Activated naive CD8-positive, alpha-beta T cell treated with anti-CD3 and anti-CD28 coated beads, Interleukin-2, amount 10 ng/mL, durations not matched to agents 7 days and 5 days (primary cell): Measurements from ENCODE around the gene KRT76. TPM values are rescaled to one million over a fixed set of nuclear protein-coding genes. Genes with fewer than 3 reads are reported as not detected.

Experiments used
- ATAC-seq: fragments of 150-1000 bp; cut with Tn5 transposase; one replicate; pipeline ENCODE4 v1.10.0; 2021; ENCODE audit warnings: low read depth, moderate library complexity
- POLR2A ChIA-PET: fragments of 350-600 bp; sonication (Branson Sonifier 250); formaldehyde crosslinking; loops from one replicate; lab custom pipeline; 2021; ENCODE audit warnings: antibody characterized with exemption; lab: Charles Lee
- DNase-seq: peaks from one replicate; pipeline ENCODE4 v3.0.0; 2021
- H3K27ac Mint-ChIP-seq: one replicate; pipeline ENCODE4 v1.8.0; 2022; ENCODE audit warnings: mild to moderate bottlenecking, mixed read lengths
- H3K27me3 Mint-ChIP-seq: one replicate; pipeline ENCODE4 v1.8.0; 2022; ENCODE audit warnings: mild to moderate bottlenecking, moderate library complexity, mixed read lengths
- H3K36me3 Mint-ChIP-seq: one replicate; pipeline ENCODE4 v1.8.0; 2021; ENCODE audit warnings: mild to moderate bottlenecking, mixed read lengths
- H3K4me1 Mint-ChIP-seq: one replicate; pipeline ENCODE4 v1.8.0; 2021; ENCODE audit warnings: mixed read lengths
- H3K4me3 Mint-ChIP-seq: one replicate; pipeline ENCODE4 v1.8.0; 2022; ENCODE audit warnings: mild to moderate bottlenecking, moderate library complexity, mixed read lengths
- H3K9me3 Mint-ChIP-seq: one replicate; pipeline ENCODE4 v1.8.0; 2021; ENCODE audit warnings: mixed read lengths
- total RNA-seq, 2 experiments: library from RNA; stranded (reverse); gene quantifications; one replicate each; pipeline ENCODE4 v1.2.3, GENCODE V29; 2021

The KRT76 gene
- not detected for total RNA-seq

DNA sequence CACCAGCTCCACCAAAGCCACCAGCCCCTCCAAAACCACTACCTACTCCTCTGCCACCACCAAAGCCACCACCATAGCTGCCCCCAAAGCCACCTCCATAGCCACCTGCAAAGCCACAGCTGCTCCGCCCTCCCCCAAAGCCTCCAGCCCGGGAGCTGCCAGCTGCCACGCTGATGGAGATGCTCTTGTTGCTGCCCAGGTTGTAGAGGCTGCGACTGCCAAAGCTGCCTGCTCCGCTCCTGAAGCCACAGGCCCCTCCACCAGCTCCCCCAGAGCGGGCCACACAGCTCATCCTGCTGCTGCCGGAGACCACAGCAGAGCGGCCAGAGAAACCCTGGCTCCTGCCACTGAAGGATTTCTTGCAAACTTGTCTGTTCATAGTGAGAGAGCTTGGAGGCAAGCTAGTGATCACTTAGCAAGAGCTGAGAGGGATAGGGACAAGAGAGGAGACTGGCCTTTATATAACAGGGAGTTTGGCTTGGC, at the start of gene KRT76:
TSS of gene KRT76 (minus strand) at position 433 of the 483 bp plus-strand sequence. CDS start at position 379, 54 bp downstream.
- Mint-ChIP-seq H3K27ac (no peak within 1 kb of the TSS), H3K27me3 (peaks cover 20% of the 10 kb centered on the region), H3K9me3 (no peaks in the 10 kb centered on the region), H3K4me1 (no peaks in the 10 kb centered on the region), H3K36me3 (no peaks in the 10 kb centered on the region), H3K4me3 (no peak within 1 kb of the TSS)
- ATAC-seq (no peak), DNase-seq (no peak)
- POLR2A ChIA-PET, result no interaction called here

DNA sequence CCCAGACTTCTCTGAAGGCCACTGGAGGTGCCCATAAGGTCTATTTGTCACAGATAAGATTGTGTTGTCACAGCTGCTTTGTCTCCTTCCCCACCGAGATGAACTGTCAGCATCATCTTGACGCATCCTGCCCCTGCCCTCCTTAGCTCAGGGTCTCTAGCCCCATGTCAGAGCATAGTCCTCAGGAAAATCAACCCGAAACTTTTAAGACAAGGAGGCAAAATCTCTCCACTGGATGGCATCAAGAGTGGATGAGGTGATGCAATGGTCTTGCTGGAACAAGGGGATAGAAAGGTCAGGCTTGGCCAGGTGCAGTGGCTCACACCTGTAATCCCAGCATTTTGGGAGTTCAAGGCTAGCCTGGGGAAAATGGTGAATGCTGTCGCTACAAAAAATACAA, 48.8 kb upstream of the KRT76 start:
- POLR2A ChIA-PET, result no interaction called here
- peaks cover 8% of the 10 kb centered on the region for H3K4me1 Mint-ChIP-seq
- DNase-seq (no peak), ATAC-seq (no peak)
- H3K36me3 Mint-ChIP-seq, result no peaks in the 10 kb centered on the region
- H3K27me3 Mint-ChIP-seq, result no peaks in the 10 kb centered on the region
- H3K4me3 Mint-ChIP-seq, result no peak overlapping the region
- H3K27ac Mint-ChIP-seq, result no peak overlapping the region
- H3K9me3 Mint-ChIP-seq, result no peaks in the 10 kb centered on the region

DNA sequence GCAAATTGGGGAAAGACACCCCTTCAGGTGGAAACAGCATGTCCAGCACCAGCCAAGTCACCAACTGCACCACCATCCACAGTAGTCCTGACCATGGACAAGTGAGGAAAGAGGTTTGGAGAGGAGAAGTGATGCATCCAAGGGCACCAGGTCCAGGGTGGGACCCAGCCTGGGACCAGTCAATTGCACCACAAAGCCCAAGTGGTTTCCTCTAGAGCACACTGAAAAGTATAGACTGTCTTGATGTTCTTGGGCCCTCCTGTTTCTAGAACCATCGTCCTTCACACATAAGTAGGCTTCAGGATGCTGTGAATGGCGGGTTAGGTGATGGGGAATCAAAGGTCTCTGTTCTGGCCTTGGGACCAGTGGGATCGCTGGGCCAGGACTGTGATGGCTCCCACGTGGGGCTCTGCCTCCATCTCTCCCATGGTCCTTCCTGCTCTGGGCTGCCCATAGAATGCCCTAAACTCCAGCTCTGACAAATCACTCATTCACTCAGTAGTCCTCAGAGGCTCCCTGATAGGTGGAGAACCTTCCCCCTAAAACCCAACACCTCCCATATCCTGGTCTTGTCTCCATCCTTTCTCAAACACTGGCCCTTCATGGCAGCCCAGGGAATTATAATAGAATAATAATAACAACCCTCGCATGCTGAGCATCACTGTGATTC, 47.7 kb upstream of the KRT76 start:
- Mint-ChIP-seq H3K4me1 (peaks cover 8% of the 10 kb centered on the region), H3K9me3 (no peaks in the 10 kb centered on the region), H3K27ac (no peak overlapping the region), H3K4me3 (no peak overlapping the region), H3K27me3 (no peaks in the 10 kb centered on the region), H3K36me3 (no peaks in the 10 kb centered on the region)
- POLR2A ChIA-PET, result no interaction called here
- no peak for DNase-seq
- no peak for ATAC-seq

DNA sequence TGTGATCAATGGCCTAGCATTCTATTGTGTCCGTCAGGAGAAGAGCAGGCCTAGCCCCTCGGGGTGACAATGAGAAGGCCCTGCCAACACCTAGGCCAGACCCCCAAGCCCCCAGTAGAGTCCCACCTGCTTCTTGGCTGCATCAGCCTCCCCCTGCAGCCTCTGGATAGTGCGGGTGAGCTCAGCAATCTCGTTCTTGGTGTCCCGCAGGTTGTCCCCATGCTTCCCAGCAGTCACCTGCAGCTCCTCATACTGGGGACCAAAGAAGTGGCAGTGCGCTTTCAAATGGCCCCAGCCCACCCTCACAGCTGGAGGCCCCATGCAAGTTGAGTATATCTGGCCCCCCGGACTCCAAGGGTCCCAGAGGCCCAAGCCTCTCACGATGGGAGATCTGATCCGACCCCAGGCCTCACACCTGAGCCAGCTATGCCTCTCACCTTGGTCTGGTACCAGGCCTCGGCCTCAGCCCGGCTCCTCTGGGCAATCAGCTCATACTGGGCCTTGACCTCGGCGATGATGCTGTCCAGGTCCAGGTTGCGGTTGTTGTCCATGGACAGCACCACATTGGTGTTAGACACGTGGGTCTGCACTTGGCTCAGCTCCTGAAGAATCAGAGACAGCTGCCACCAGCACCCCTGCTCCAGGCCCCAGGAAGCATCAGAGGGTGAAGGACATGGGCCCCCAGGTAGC, 46.8 kb upstream of the KRT76 start:
- Mint-ChIP-seq H3K9me3 (no peaks in the 10 kb centered on the region), H3K27ac (no peak overlapping the region), H3K4me1 (peaks cover 4% of the 10 kb centered on the region), H3K27me3 (peaks cover 2% of the 10 kb centered on the region), H3K4me3 (no peak overlapping the region), H3K36me3 (no peaks in the 10 kb centered on the region)
- no peak for DNase-seq
- no peak for ATAC-seq
- POLR2A ChIA-PET, result no interaction called here

DNA sequence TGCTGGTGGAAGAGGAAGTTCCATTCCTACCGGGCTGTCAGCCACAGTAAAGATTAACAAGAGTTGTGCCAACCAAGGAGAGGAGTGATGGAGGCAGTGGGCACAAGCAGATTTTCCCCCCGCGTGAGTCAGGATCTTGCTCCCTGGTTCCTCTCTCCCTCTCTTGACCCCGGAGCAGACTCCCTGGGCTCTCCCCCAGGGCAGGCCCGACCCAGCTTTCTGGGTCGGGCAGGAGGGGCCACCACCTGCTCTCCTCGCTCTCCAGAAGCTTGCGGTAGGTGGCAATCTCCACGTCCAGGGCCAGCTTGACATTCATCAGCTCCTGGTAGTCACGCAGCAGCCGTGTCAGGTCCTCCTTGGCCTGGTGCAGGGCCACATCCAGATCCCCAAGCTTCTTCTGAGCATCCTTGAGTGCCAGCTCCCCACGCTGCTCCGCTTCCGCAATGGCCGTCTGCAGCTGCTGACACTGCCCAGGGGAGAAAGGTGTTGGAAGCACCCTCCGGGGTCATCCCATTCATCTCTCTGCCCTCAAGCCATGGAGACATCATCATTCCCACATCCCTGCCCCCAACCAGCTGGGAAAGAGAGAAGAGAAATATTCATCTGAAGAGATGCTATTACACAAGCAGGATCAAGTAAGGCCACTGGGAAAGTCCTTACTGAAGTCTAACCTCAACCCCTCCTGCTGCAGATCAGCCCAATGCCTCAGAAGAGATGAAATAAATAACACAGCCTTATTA, 45.8 kb upstream of the KRT76 start:
- ATAC-seq (no peak), DNase-seq (no peak)
- Mint-ChIP-seq H3K27me3 (peaks cover 2% of the 10 kb centered on the region), H3K9me3 (no peaks in the 10 kb centered on the region), H3K27ac (no peak overlapping the region), H3K36me3 (no peaks in the 10 kb centered on the region), H3K4me3 (no peak overlapping the region), H3K4me1 (peaks cover 2% of the 10 kb centered on the region)
- POLR2A ChIA-PET, result no interaction called here

DNA sequence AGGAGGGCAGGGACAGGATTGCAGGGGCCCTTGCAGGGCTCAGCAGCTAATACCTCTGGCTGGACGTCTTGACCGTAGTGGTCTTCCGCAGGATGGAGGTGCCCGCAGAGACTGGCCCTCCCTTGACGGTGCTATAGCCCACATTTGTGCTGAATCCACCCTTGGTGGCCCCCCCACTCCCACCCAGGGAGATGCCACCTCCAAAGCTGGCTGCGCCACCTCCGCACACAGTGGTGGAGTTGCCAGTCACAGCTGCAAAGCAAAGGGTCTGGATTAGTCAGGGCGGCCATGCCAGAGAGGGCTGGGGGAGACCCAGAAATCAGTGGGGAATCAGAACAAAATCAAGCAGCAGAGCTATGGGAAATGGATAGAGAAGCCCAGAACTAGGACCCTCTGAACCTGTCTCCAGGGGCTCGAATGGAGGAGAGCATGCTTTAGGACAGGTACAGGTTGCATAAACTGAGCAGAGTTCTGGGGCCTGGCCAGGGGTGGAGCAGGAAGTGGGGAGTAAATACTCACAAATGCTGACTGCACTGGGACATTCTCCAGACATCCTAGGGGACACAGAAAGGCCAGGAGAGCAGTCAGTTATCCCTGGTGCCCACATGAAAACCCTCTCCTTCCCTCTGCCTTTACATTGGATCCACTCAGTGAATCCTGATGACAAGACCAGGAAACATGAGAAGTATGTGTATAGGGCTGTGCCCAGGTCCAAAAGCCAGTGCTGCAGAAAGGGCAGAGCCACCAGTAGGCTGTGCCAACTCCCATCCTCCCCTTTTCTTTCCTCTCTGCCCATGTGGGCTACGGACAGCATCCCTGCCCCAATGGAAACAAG, 44.9 kb upstream of the KRT76 start:
- Mint-ChIP-seq H3K27ac (no peak overlapping the region), H3K4me1 (peaks cover 8% of the 10 kb centered on the region), H3K4me3 (no peak overlapping the region), H3K27me3 (peaks cover 2% of the 10 kb centered on the region), H3K36me3 (no peaks in the 10 kb centered on the region), H3K9me3 (no peaks in the 10 kb centered on the region)
- no peak for ATAC-seq
- POLR2A ChIA-PET, result no interaction called here
- no peak for DNase-seq

DNA sequence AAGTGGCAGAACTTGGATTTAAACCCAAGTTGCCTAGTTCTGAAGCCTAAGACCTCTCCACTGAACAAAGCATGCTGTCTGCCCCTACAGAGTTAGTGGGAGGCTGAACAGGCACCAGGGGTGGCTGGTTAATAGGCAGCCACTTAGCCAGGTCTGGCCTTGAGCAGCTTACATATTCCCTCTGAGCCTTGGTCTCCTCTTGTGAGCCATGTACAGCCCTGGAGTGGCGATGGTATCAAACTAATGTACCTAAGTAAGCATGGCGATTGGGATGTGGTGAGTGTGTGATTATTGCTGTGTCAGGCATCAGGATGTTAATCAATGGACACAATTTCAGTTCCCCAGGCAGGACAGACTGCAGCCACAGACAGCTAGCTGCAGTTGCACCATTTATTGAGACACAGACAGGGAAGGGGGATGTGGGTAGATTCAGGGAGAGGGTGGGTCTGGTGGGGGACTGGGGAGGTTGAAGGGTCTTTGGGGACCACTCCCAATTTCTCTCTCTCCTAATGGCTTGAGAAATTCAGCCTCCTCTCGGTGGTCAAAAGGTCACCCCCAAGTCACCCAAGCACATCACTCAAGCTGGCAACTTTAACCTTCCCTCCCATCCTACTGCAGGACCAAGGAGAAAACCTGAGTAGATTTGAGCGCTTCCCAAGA, 44.1 kb upstream of the KRT76 start:
- H3K36me3 Mint-ChIP-seq, result no peaks in the 10 kb centered on the region
- H3K27me3 Mint-ChIP-seq, result peaks cover 2% of the 10 kb centered on the region
- DNase-seq (no peak), ATAC-seq (no peak)
- H3K4me1 Mint-ChIP-seq, result peaks cover 8% of the 10 kb centered on the region
- POLR2A ChIA-PET, result no interaction called here
- no peaks in the 10 kb centered on the region for H3K9me3 Mint-ChIP-seq
- H3K27ac Mint-ChIP-seq, result no peak overlapping the region
- no peak overlapping the region for H3K4me3 Mint-ChIP-seq

DNA sequence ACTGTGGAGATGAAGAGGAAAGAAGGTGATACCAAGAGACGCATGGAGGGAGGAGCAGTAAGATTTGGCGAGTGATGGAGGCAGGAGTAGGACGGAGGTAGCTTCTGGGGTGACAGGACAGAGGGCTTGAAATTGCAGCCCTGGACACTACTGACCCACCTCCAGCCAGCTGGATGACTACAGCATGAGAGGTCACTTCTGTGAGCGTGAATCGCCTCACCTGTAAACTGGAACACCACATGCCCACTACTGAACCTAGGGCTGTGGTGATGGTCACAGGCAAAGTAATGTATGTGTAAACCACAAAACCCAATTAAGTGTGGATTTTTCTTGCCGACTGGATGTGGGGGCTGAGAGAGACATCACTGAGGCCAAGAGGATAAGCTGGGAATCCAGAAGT, 43.4 kb upstream of the KRT76 start:
- no peak overlapping the region for H3K27ac Mint-ChIP-seq
- no peaks in the 10 kb centered on the region for H3K9me3 Mint-ChIP-seq
- peaks cover 2% of the 10 kb centered on the region for H3K27me3 Mint-ChIP-seq
- no peak for ATAC-seq
- POLR2A ChIA-PET, result no interaction called here
- peaks cover 8% of the 10 kb centered on the region for H3K4me1 Mint-ChIP-seq
- H3K36me3 Mint-ChIP-seq, result no peaks in the 10 kb centered on the region
- H3K4me3 Mint-ChIP-seq, result no peak overlapping the region
- DNase-seq, result no peak

DNA sequence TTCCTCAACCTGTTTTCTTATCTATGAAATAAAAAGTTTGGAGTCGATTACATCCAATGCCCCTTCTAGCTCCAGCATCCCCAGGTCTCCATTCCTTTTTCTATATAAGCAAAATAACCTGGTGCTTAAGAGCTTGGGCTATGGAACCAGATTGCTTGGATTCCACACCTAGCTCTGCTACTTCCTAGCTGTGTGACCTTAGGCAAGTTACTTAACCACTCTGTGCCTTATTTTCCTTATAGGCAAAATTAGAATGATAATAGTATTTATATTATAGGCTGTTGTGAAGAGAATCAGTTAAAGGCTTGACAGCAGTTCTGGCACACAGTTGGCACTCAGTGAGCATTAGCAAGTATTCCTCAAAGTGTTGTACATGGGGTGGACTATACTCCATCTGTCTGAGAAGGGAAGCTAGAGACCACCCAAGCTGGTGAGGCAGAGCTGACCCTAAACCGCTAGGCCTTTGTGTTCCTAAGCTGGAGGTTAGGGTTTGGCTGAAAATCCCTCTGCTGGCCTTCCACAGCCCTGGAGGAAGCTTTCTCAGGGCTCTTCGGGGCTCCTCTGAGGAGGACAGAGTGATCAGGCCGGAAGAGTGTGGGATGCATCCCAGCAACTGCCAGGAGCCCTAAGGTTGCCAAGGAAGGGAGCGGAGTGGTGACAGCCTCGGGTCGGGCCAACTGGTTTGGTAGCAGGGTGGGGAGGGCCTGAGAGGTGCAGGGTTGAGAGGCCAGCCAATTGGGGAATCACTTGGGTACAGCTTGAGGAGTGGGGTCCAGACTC, 42.8 kb upstream of the KRT76 start:
- Mint-ChIP-seq H3K36me3 (no peaks in the 10 kb centered on the region), H3K4me3 (no peak overlapping the region), H3K9me3 (no peaks in the 10 kb centered on the region), H3K27ac (no peak overlapping the region), H3K4me1 (peaks cover 8% of the 10 kb centered on the region), H3K27me3 (peaks cover 2% of the 10 kb centered on the region)
- no peak for ATAC-seq
- DNase-seq, result no peak
- POLR2A ChIA-PET, result no interaction called here

DNA sequence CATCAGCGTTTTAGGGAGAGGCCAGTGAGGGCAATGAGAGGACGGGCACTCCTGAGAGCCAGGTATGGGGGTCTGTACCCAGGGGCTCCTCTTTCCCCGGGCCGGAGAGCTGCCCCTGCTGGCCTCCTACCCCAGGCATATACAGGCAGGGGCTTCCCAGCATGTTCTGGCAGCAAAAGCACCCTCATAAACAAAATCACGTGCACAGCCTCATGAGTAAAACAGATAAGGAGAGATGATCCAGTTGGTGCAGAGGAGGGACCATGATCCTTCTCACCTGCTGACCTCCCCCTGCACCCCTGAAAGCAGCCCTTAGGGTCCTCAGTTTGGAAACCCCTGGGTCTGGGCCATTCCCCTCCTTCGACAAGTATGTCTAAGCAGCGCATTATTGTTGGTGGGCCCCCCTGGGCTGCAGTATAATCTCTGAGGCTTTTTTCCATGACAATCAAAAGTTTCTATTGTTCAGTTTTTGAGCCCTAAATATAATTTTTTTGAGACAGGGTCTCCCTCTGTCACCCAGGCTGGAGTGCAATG, 41.8 kb upstream of the KRT76 start:
- no peaks in the 10 kb centered on the region for H3K36me3 Mint-ChIP-seq
- peaks cover 2% of the 10 kb centered on the region for H3K27me3 Mint-ChIP-seq
- peak overlapping the region; percentile 43 for H3K27ac Mint-ChIP-seq
- DNase-seq (no peak), ATAC-seq (no peak)
- H3K9me3 Mint-ChIP-seq, result no peaks in the 10 kb centered on the region
- POLR2A ChIA-PET, result no interaction called here
- peaks cover 8% of the 10 kb centered on the region for H3K4me1 Mint-ChIP-seq
- no peak overlapping the region for H3K4me3 Mint-ChIP-seq

DNA sequence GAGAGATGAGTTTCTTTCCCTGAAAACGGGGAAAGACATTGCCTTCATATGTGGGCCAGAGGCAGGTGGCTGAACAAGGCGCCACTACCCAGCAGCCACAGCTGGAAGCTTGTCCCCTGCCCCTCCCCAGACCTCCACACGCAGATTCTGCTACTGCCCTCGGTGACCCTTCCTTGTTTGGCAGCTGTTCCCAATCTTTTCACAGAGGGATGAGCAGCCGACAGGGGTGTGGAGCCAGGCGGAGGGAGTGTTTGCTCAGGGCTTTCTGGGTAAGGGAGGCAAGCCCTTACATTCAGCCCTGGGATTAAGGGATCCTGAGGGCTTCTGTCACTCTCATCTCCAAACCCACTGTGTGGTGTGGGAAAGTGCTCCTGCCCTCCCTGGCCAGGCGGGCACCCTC, 41.2 kb upstream of the KRT76 start:
- H3K4me3 Mint-ChIP-seq, result no peak overlapping the region
- peaks cover 8% of the 10 kb centered on the region for H3K4me1 Mint-ChIP-seq
- H3K27me3 Mint-ChIP-seq, result peaks cover 2% of the 10 kb centered on the region
- H3K27ac Mint-ChIP-seq, result no peak overlapping the region
- H3K36me3 Mint-ChIP-seq, result no peaks in the 10 kb centered on the region
- no peak for DNase-seq
- POLR2A ChIA-PET, result no interaction called here
- no peak for ATAC-seq
- H3K9me3 Mint-ChIP-seq, result no peaks in the 10 kb centered on the region

DNA sequence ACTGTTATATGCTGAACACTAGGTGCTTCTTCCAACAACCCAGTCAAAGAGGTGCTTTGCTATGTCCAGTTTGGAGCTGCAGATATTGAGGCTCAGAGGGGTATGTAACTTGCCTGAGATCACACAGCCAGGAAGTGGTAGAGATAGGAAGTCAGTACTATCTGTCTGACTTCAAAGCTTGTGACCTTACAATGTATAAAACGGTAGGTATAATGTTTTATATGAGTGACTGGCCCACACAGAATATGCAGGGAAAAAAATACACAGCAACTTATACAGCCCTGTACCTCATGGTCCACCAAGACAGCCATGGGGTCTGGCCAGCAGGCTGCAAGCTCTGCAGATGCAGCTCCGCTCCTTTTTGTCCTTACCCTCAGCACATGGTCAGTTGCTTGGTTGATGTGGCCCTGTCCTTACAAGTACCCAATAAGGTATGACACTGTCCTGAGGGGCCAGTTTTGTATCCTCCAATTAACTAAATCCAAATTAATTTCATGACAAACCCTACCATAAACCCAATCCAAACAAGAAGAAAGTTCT, 40.6 kb upstream of the KRT76 start:
- no peak overlapping the region for H3K4me3 Mint-ChIP-seq
- H3K4me1 Mint-ChIP-seq, result peaks cover 8% of the 10 kb centered on the region
- H3K27me3 Mint-ChIP-seq, result peaks cover 2% of the 10 kb centered on the region
- H3K27ac Mint-ChIP-seq, result peak overlapping the region; percentile 35
- no peaks in the 10 kb centered on the region for H3K36me3 Mint-ChIP-seq
- POLR2A ChIA-PET, result no interaction called here
- no peak for DNase-seq
- peak; percentile 93 for ATAC-seq
- H3K9me3 Mint-ChIP-seq, result no peaks in the 10 kb centered on the region
